Measurements from ENCODE around the gene FOXD3.
"Not testable (repeated sequence)": the region's sequence is repeated elsewhere in the genome, so short reads cannot be mapped to it uniquely, and the experiment has no call there.

FOXD3 gene

GRCh38 chr1:63321066-63321784 is 1.1 kb upstream of the FOXD3 start:
- DNase-seq = no peak

DNA sequence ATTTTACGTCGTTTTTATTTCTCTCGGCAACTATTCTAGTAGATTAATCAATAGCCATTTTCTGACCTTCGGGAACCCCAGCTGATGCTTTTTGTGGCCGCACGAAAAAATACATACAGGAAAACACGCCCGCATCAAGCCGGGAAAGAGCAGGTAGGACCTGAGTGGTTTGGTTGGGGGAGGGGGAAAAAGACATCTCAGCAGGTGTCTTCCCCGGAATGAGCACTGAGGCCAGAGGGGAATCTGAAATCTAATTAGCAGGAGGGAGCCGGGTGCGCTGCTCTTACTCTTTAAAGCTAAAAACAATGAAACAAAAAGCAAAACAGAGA is 618 bp upstream of the FOXD3 start:
- no peak for DNase-seq

- peak; percentile 16 for DNase-seq
These were observed 837 bp downstream of the FOXD3 start for GRCh38 chr1:63322944-63323864.

GRCh38 chr1:63323865-63324778 is 1.8 kb downstream of the FOXD3 start:
- DNase-seq = no peak

DNA sequence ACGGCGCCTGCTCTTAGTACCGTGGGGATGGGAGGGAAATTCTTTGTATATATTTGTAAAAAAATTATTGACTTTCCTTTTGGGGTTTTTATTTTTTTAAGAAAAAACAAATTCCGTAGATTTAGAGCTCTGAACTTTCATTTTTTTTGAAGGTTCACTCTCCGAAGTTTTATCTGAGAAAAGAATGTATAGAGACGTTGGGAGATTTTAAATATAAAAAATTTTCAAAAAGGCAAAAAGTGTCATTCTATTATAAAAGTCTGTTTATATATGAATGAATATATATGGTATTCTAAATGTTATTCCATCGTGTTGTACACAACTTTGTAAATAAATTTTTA is 2.4 kb downstream of the FOXD3 start:
- no peak for DNase-seq

DNA sequence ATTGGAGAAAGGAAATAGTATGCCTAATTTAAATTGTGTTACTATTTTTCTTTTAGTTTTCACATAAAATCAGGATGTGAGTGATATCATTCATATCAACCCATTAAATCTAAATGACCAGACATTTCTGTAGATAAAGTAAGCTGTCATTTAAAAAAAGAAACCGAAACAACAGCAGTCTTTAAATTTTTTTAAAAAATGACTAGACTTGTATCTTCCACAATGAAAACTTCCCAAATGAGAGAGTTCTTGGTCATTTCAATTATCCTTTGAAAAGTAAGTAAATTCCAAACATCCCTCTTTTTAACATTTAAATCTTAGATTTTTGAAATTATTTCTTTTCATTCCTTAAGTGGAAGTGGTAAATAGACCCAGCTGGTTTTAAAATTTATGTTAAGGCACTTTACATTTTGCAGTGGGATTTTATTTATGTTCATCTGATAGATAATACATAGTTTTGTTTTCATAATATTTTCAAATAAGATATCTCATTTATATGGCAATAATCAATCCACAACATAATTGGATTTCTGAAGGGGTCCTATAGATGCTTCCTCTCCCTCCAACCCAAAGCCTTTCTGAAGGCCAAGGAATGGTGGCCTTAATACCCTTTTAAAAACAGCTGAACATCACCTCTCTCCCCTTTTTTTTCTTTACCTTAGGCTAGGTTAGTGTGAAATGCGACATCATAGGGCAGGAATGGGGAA is 3.1 kb downstream of the FOXD3 start:
- DNase-seq = no peak

GRCh38 chr1:63326106-63326472 is 3.7 kb downstream of the FOXD3 start:
- no peak for DNase-seq

- DNase-seq = no peak
These were observed 4.4 kb downstream of the FOXD3 start for GRCh38 chr1:63326473-63327380.

GRCh38 chr1:63327417-63328054 is 5.2 kb downstream of the FOXD3 start:
- DNase-seq = no peak

- no peak for DNase-seq
These were observed 5.8 kb downstream of the FOXD3 start for GRCh38 chr1:63328122-63328521.

DNA sequence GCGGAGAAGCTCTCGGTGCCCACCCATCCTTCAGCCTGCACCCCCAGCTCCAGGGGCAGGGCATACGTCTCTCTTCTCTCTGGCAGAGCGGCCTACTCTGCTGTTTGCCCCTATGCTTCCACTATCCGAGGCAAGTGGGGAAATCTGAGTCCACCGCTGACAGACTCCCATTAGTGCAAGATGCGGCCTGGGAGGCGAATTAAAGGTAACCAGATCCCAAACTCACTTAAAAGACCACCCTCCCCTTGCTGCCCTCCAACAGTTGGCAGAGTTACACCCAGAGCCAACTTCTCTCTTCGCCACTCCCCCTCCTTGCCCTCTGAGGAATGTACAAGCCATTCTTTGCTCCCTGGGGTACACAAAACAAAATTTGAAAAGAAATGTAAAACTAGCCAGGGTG is 6.4 kb downstream of the FOXD3 start:
- DNase-seq = no peak

- no peak for DNase-seq
These were observed 7.4 kb downstream of the FOXD3 start for GRCh38 chr1:63329621-63330330.

DNA sequence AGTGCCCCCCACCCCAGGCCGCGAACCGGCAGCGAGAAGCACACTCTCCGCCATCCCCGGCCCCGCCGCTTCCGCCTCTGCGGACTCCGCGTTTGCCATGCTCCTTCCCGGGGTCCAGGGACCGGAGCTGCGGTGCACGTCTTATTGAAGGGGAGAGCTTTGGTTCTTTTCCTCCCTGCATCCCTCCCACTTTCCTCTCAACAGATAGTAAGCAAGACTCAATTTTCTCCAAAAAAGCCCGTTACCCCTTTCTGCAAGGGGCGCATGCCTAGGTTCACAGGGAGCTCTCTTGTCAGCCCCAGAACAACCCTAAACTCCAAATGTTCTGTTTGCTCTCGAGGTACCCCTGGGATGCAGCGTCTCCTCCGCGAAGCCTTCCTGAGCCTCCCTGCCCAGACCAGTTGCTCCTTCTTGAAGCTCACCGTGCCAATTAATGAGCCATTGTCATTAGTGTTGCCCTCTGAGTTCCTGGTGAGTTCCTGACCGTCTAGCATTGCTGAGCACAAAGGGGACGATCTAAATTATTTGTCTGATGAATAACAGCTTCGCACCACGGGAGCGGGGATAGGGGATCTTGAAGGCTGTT is 8.1 kb downstream of the FOXD3 start:
- DNase-seq = no peak

DNA sequence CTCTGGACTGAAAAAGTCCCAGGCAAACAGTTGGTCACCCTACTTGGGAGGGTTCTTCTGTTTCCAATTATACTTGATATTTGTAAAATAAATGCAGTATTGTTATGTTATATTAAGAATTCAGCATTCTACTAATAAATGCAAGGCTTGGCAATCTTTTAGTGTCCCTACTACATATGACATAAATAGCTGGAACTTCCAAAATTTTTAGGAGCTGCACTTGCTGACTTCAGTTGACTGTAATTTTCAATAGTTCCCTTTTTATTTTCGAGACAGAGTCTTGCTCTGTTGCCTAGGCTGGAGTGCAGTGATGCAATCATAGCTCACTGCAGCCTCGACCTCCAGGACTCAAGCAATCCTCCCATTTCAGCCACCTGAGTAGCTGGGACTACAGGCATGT is 20.0 kb downstream of the FOXD3 start:
- DNase-seq = no peak

DNA sequence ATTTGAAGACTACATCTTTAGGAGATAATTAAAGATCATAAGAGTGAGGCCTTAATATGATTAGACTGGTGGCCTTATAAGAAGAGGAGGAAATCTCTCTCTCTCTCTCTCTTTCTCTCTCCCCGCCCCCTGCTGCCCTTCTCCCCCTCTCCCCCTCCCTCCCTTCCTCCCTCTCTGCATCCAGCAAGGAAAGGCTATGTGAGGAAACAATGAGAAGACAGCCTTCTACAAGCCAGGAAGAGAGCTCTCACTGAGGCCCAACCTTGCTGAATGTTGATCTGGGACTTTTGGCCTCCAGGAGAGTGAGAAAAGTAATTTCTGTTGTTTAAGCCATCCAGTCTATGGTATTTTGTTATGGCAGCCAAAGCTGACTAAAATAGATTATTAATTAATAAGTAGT is 21.6 kb downstream of the FOXD3 start:
- no peak for DNase-seq

DNA sequence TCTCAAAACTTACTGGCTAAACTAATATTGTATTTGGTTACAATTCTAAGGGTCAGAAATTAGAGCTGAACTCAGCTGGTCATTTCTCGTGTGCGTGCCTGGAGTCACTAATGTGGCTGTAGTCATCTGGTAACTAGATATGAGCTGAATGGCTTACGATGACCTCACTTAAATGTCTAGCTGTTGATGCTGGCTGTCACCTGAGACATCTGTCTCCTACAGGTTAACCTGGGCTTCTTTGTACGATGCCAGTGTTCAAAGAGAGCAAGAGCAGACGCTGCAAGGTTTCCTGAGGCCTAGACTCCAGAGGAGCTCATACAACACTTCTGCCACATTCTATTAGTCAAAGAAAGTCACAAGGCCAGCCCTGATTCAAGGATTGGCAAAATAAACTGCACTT is 28.0 kb downstream of the FOXD3 start:
- DNase-seq = no peak

DNA sequence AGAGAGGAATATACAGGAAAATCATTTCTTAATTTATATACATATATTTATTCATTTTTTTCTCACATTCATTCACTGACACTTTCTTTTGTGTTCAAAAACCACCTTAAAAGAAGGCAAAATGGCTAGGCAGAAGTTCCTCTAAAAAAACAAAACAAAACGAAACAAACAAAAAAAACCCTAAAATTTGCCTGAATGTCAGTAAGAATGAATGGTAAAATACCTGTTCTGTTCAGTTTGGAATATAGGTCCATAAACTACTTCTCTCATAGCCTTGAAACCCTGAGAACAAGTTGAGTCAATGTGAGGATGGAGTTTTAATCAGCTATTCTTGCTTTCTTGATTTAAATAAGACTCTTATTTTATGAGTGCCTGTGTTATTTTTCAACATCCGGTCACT is 30.4 kb downstream of the FOXD3 start:
- no peak for DNase-seq

DNA sequence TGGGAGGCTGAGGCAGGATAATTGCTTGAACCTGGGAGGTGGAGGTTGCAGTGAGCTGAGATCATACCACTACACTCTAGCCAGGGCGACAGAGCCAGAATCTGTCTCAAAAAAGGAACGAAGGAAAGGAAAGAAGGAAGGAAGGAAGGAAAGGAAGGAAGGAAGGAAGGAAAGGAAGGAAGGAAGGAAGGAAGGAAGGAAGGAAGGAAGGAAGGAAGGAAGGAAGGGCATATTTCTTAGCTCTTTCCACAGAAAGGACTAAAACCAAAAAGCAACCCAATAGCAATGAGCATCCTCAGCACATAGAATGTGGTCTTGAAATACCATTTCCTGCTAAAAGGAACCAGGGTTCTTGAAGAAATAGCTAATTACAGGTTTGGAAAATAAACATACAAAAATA is 33.9 kb downstream of the FOXD3 start:
- not testable (repeated sequence) for DNase-seq

- DNase-seq = no peak
These were observed 37.2 kb downstream of the FOXD3 start for GRCh38 chr1:63359561-63359960.

GRCh38 chr1:63362073-63362472 is 39.7 kb downstream of the FOXD3 start:
- no peak for DNase-seq

Data from stimulated activated naive CD4-positive, alpha-beta T cell treated with Interleukin-2 at 50 U/mL for 16 hours (primary cell).